Neural progenitor cell (in vitro differentiated cells): Measurements from ENCODE around the gene SLC10A3. TPM values are rescaled to one million over a fixed set of nuclear protein-coding genes. Genes with fewer than 3 reads are reported as not detected.

ENCODE experiments used
- DNase-seq: peaks from one replicate; pipeline ENCODE4 v3.0.0-alpha.2; 2016; ENCODE audit warnings: low spot score
- H2AFZ ChIP-seq: fragments of 200-600 bp; sonication (generic); replicated peaks from 2 replicates; pipeline ENCODE4 v1.6.1; 2016; ENCODE audit warnings: antibody characterized with exemption
- H3F3A ChIP-seq: fragments of 200-600 bp; sonication (generic); 2 replicates; pipeline ENCODE4 v1.6.1; 2016; ENCODE audit warnings: antibody characterized with exemption, low read depth
- H3K27ac ChIP-seq: fragments of 200-600 bp; sonication (generic); 2 replicates; pipeline ENCODE4 v1.5.1; 2016; ENCODE audit warnings: mild to moderate bottlenecking
- H3K27me3 ChIP-seq: fragments of 200-600 bp; sonication (generic); 2 replicates; pipeline ENCODE4 v1.6.1; 2016; ENCODE audit warnings: mild to moderate bottlenecking, moderate library complexity
- H3K36me3 ChIP-seq: fragments of 200-600 bp; sonication (generic); 2 replicates; pipeline ENCODE4 v1.5.1; 2016
- H3K4me1 ChIP-seq: fragments of 200-600 bp; sonication (generic); 2 replicates; pipeline ENCODE4 v1.6.1; 2016; ENCODE audit warnings: mixed run types
- H3K4me2 ChIP-seq: fragments of 200-600 bp; sonication (generic); 2 replicates; pipeline ENCODE4 v1.6.1; 2016
- H3K4me3 ChIP-seq: fragments of 200-600 bp; sonication (generic); 2 replicates; pipeline ENCODE4 v1.5.1; 2016
- H3K79me2 ChIP-seq: fragments of 200-600 bp; sonication (generic); 2 replicates; pipeline ENCODE4 v1.6.1; 2016; ENCODE audit warnings: low read depth
- H3K9ac ChIP-seq: fragments of 200-600 bp; sonication (generic); 2 replicates; pipeline ENCODE4 v1.6.1; 2016
- H3K9me3 ChIP-seq: fragments of 200-600 bp; sonication (generic); 2 replicates; pipeline ENCODE4 v1.5.1; 2016; ENCODE audit warnings: low read depth
- H4K20me1 ChIP-seq: fragments of 200-600 bp; sonication (generic); 2 replicates; pipeline ENCODE4 v1.6.1; 2016; ENCODE audit warnings: low read depth
- H3K27ac Mint-ChIP-seq: 3 replicates; pipeline ENCODE4 v1.8.0; 2021; ENCODE audit warnings: mixed read lengths
- H3K27me3 Mint-ChIP-seq: 2 replicates; pipeline ENCODE4 v1.8.0; 2022; ENCODE audit warnings: low read depth, mild to moderate bottlenecking, inconsistent platforms, moderate library complexity, mixed read lengths; ENCODE audit not compliant: insufficient read depth
- H3K36me3 Mint-ChIP-seq: 3 replicates; pipeline ENCODE4 v1.8.0; 2021; ENCODE audit warnings: mixed read lengths
- H3K4me1 Mint-ChIP-seq: 3 replicates; pipeline ENCODE4 v1.8.0; 2021; ENCODE audit warnings: mixed read lengths
- H3K4me3 Mint-ChIP-seq: 3 replicates; pipeline ENCODE4 v1.8.0; 2021; ENCODE audit warnings: mild to moderate bottlenecking, moderate library complexity, mixed read lengths
- H3K9me3 Mint-ChIP-seq: 3 replicates; pipeline ENCODE4 v1.8.0; 2020; ENCODE audit warnings: mixed read lengths
- CTCF ChIP-seq: fragments of 200-600 bp; sonication (generic); IDR thresholded peaks from 2 replicates; pipeline ENCODE4 v1.5.1; 2017; ENCODE audit warnings: antibody characterized with exemption, mild to moderate bottlenecking
- EZH2 ChIP-seq: fragments of 200-600 bp; sonication (generic); IDR thresholded peaks from 2 replicates; pipeline ENCODE4 v1.6.1; 2017; ENCODE audit warnings: antibody characterized with exemption, mild to moderate bottlenecking, moderate library complexity
- EZH2phosphoT487 ChIP-seq: fragments of 200-600 bp; sonication (generic); IDR thresholded peaks from 2 replicates; pipeline ENCODE4 v1.6.1; 2017; ENCODE audit warnings: antibody characterized with exemption
- total RNA-seq: library from RNA; depleted of rRNA; stranded (reverse); fragments of >200 nt; gene quantifications from 2 replicates; pipeline ENCODE4 v1.2.3, GENCODE V29; 2015; ENCODE audit warnings: low replicate concordance

SLC10A3 gene
- total RNA-seq, 1 donor from 2014 or later: 3.5 TPM

DNA sequence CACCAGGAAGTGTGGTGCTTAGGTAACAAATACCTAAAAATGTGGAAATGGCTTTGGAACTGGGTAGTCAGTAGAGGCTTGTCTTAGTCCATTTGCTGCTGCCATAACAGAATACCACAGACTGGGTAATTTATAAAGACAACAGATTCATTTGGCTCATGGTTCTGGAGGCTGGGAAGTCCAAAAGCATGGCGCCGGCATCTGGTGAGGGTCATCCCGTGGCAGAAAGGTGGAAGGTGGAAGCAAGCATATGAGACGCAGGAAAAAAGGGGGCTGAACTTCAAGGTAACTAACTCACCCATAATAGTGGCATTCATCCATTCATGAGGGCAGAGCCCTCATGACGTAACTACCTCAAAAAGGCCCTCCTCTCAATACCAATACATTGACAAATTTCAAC, 19.0 kb upstream of the SLC10A3 start:
- DNase-seq: no peak
- Histone ChIP-seq H3K9ac (no peak overlapping the region), H3K79me2 (no peaks in the 10 kb centered on the region), H3K4me3 (no peak overlapping the region), H3K9me3 (peaks cover 3% of the 10 kb centered on the region), H4K20me1 (no peaks in the 10 kb centered on the region), H3K27me3 (no peaks in the 10 kb centered on the region), H3K4me2 (no peak overlapping the region), H3K4me1 (no peaks in the 10 kb centered on the region), H3K36me3 (no peaks in the 10 kb centered on the region), H3F3A (no peaks in the 10 kb centered on the region), H2AFZ (no peak overlapping the region), H3K27ac (no peak overlapping the region)
- no peak overlapping the region for H3K4me3 Mint-ChIP-seq
- H3K36me3 Mint-ChIP-seq: peaks cover 16% of the 10 kb centered on the region
- H3K4me1 Mint-ChIP-seq: peaks cover 3% of the 10 kb centered on the region
- peaks cover 5% of the 10 kb centered on the region for H3K27me3 Mint-ChIP-seq
- H3K9me3 Mint-ChIP-seq: peaks cover 23% of the 10 kb centered on the region
- no peak for TF ChIP-seq EZH2
- TF ChIP-seq CTCF: no peak
- TF ChIP-seq EZH2phosphoT487: no peak
- H3K27ac Mint-ChIP-seq: no peak overlapping the region

GRCh38 chrX:154508384-154508745, 17.9 kb upstream of the SLC10A3 start:
- DNase-seq: no peak
- Histone ChIP-seq H2AFZ (no peak overlapping the region), H3F3A (no peaks in the 10 kb centered on the region), H3K4me3 (no peak overlapping the region), H3K27ac (no peak overlapping the region), H3K79me2 (no peaks in the 10 kb centered on the region), H3K36me3 (no peaks in the 10 kb centered on the region), H3K27me3 (no peaks in the 10 kb centered on the region), H4K20me1 (no peaks in the 10 kb centered on the region), H3K4me2 (no peak overlapping the region), H3K4me1 (no peaks in the 10 kb centered on the region), H3K9me3 (peaks cover 3% of the 10 kb centered on the region), H3K9ac (no peak overlapping the region)
- peaks cover 5% of the 10 kb centered on the region for H3K27me3 Mint-ChIP-seq
- H3K9me3 Mint-ChIP-seq: peaks cover 16% of the 10 kb centered on the region
- H3K4me3 Mint-ChIP-seq: no peak overlapping the region
- peaks cover 15% of the 10 kb centered on the region for H3K36me3 Mint-ChIP-seq
- no peak overlapping the region for H3K27ac Mint-ChIP-seq
- TF ChIP-seq CTCF: no peak
- TF ChIP-seq EZH2: no peak
- no peak for TF ChIP-seq EZH2phosphoT487
- H3K4me1 Mint-ChIP-seq: no peaks in the 10 kb centered on the region

GRCh38 chrX:154507673-154508383, 17.4 kb upstream of the SLC10A3 start:
- no peaks in the 10 kb centered on the region for H3K79me2 ChIP-seq
- DNase-seq: no peak
- Mint-ChIP-seq H3K27me3 (peaks cover 6% of the 10 kb centered on the region), H3K36me3 (peaks cover 15% of the 10 kb centered on the region), H3K9me3 (peaks cover 18% of the 10 kb centered on the region), H3K4me3 (no peak overlapping the region), H3K4me1 (no peaks in the 10 kb centered on the region), H3K27ac (no peak overlapping the region)
- no peaks in the 10 kb centered on the region for H3K4me1 ChIP-seq
- H3F3A ChIP-seq: no peaks in the 10 kb centered on the region
- H3K27ac ChIP-seq: no peak overlapping the region
- no peaks in the 10 kb centered on the region for H3K27me3 ChIP-seq
- H3K4me2 ChIP-seq: no peak overlapping the region
- no peaks in the 10 kb centered on the region for H4K20me1 ChIP-seq
- TF ChIP-seq EZH2phosphoT487: no peak
- no peak for TF ChIP-seq CTCF
- TF ChIP-seq EZH2: no peak
- H3K9me3 ChIP-seq: peaks cover 3% of the 10 kb centered on the region
- H3K9ac ChIP-seq: no peak overlapping the region
- H3K4me3 ChIP-seq: no peak overlapping the region
- H2AFZ ChIP-seq: no peak overlapping the region
- H3K36me3 ChIP-seq: no peaks in the 10 kb centered on the region
